Neural progenitor cell (in vitro differentiated cells): ENCODE results near the gene OMA1. TPM values are rescaled to one million over a fixed set of nuclear protein-coding genes. Genes with fewer than 3 reads are reported as not detected.
"Not testable (repeated sequence)": the region's sequence is repeated elsewhere in the genome, so short reads cannot be mapped to it uniquely, and the experiment has no call there.

Source experiments
- DNase-seq: peaks from one replicate; pipeline ENCODE4 v3.0.0-alpha.2; 2016; ENCODE audit warnings: low spot score
- H2AFZ ChIP-seq: fragments of 200-600 bp; sonication (generic); replicated peaks from 2 replicates; pipeline ENCODE4 v1.6.1; 2016; ENCODE audit warnings: antibody characterized with exemption
- H3F3A ChIP-seq: fragments of 200-600 bp; sonication (generic); 2 replicates; pipeline ENCODE4 v1.6.1; 2016; ENCODE audit warnings: antibody characterized with exemption, low read depth
- H3K27ac ChIP-seq: fragments of 200-600 bp; sonication (generic); 2 replicates; pipeline ENCODE4 v1.5.1; 2016; ENCODE audit warnings: mild to moderate bottlenecking
- H3K27me3 ChIP-seq: fragments of 200-600 bp; sonication (generic); 2 replicates; pipeline ENCODE4 v1.6.1; 2016; ENCODE audit warnings: mild to moderate bottlenecking, moderate library complexity
- H3K36me3 ChIP-seq: fragments of 200-600 bp; sonication (generic); 2 replicates; pipeline ENCODE4 v1.5.1; 2016
- H3K4me1 ChIP-seq: fragments of 200-600 bp; sonication (generic); 2 replicates; pipeline ENCODE4 v1.6.1; 2016; ENCODE audit warnings: mixed run types
- H3K4me2 ChIP-seq: fragments of 200-600 bp; sonication (generic); 2 replicates; pipeline ENCODE4 v1.6.1; 2016
- H3K4me3 ChIP-seq: fragments of 200-600 bp; sonication (generic); 2 replicates; pipeline ENCODE4 v1.5.1; 2016
- H3K79me2 ChIP-seq: fragments of 200-600 bp; sonication (generic); 2 replicates; pipeline ENCODE4 v1.6.1; 2016; ENCODE audit warnings: low read depth
- H3K9ac ChIP-seq: fragments of 200-600 bp; sonication (generic); 2 replicates; pipeline ENCODE4 v1.6.1; 2016
- H3K9me3 ChIP-seq: fragments of 200-600 bp; sonication (generic); 2 replicates; pipeline ENCODE4 v1.5.1; 2016; ENCODE audit warnings: low read depth
- H4K20me1 ChIP-seq: fragments of 200-600 bp; sonication (generic); 2 replicates; pipeline ENCODE4 v1.6.1; 2016; ENCODE audit warnings: low read depth
- H3K27ac Mint-ChIP-seq: 3 replicates; pipeline ENCODE4 v1.8.0; 2021; ENCODE audit warnings: mixed read lengths
- H3K27me3 Mint-ChIP-seq: 2 replicates; pipeline ENCODE4 v1.8.0; 2022; ENCODE audit warnings: low read depth, mild to moderate bottlenecking, inconsistent platforms, moderate library complexity, mixed read lengths; ENCODE audit not compliant: insufficient read depth
- H3K36me3 Mint-ChIP-seq: 3 replicates; pipeline ENCODE4 v1.8.0; 2021; ENCODE audit warnings: mixed read lengths
- H3K4me1 Mint-ChIP-seq: 3 replicates; pipeline ENCODE4 v1.8.0; 2021; ENCODE audit warnings: mixed read lengths
- H3K4me3 Mint-ChIP-seq: 3 replicates; pipeline ENCODE4 v1.8.0; 2021; ENCODE audit warnings: mild to moderate bottlenecking, moderate library complexity, mixed read lengths
- H3K9me3 Mint-ChIP-seq: 3 replicates; pipeline ENCODE4 v1.8.0; 2020; ENCODE audit warnings: mixed read lengths
- EZH2 ChIP-seq: fragments of 200-600 bp; sonication (generic); IDR thresholded peaks from 2 replicates; pipeline ENCODE4 v1.6.1; 2017; ENCODE audit warnings: antibody characterized with exemption, mild to moderate bottlenecking, moderate library complexity
- EZH2phosphoT487 ChIP-seq: fragments of 200-600 bp; sonication (generic); IDR thresholded peaks from 2 replicates; pipeline ENCODE4 v1.6.1; 2017; ENCODE audit warnings: antibody characterized with exemption
- total RNA-seq: library from RNA; depleted of rRNA; stranded (reverse); fragments of >200 nt; gene quantifications from 2 replicates; pipeline ENCODE4 v1.2.3, GENCODE V29; 2015; ENCODE audit warnings: low replicate concordance
- TF ChIP-seq, protein P1 (sequence below): fragments of 200-600 bp; sonication (generic); IDR thresholded peaks from 2 replicates; pipeline ENCODE4 v1.5.1; 2017; ENCODE audit warnings: antibody characterized with exemption, mild to moderate bottlenecking

Gene OMA1
- total RNA-seq, 1 donor from 2014 or later = 19.8 TPM

DNA sequence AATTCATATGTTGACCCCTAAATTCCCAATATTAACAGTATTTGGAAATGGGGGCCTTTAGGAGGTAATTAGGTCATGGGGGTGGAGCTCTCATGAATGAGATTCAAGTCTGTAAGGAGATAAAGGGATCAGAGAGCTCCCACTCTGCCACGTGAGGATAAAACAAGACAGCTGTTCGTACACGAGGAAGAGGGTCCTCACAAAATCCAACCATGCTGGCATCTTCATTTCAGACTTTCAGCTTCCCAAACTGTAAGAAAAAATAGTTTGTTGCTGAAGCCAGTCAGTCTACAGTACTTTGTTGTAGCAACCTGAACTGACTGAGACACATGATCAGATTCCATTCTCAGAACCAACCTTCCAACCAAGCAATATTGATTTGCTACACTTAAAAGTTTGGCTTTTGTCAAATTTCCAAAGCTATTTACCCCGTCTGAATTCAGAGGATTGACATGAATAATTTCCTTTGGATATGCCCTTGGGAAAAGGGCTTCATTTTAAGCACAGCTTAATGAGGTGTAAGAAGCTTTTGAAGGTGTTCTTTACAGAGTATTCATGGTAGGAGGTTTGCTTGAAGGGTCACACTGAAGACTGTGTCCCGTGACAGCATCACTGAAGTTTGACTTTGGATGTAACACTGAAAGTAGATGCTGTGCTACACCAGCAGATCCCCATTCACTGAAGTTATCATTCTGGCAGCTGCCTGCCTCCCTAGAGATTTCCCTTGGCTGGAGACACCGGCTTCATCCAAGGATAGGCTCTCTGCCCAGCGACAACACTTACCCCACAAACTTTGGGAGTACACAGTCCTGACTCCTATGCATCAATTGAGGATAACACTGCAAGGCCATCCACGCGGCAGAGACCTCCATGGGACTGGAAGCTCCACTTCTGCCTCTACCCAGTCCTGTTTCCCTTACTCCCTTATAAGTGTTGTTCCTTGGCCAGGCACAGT is 4.9 kb upstream of the OMA1 start:
- H3K4me1 Mint-ChIP-seq = peaks cover 10% of the 10 kb centered on the region
- Histone ChIP-seq H3K4me1 (no peaks in the 10 kb centered on the region), H3K79me2 (no peaks in the 10 kb centered on the region), H3K9me3 (no peaks in the 10 kb centered on the region), H3K36me3 (no peaks in the 10 kb centered on the region), H2AFZ (no peak overlapping the region), H3K9ac (no peak overlapping the region), H4K20me1 (no peaks in the 10 kb centered on the region), H3K4me2 (no peak overlapping the region), H3F3A (no peaks in the 10 kb centered on the region), H3K27me3 (no peaks in the 10 kb centered on the region), H3K4me3 (no peak overlapping the region), H3K27ac (no peak overlapping the region)
- DNase-seq = no peak
- no peaks in the 10 kb centered on the region for H3K9me3 Mint-ChIP-seq
- H3K4me3 Mint-ChIP-seq = no peak overlapping the region
- no peaks in the 10 kb centered on the region for H3K36me3 Mint-ChIP-seq
- no peak overlapping the region for H3K27ac Mint-ChIP-seq
- TF ChIP-seq EZH2phosphoT487 (no peak), EZH2 (no peak)
- TF ChIP-seq, protein P1, sequence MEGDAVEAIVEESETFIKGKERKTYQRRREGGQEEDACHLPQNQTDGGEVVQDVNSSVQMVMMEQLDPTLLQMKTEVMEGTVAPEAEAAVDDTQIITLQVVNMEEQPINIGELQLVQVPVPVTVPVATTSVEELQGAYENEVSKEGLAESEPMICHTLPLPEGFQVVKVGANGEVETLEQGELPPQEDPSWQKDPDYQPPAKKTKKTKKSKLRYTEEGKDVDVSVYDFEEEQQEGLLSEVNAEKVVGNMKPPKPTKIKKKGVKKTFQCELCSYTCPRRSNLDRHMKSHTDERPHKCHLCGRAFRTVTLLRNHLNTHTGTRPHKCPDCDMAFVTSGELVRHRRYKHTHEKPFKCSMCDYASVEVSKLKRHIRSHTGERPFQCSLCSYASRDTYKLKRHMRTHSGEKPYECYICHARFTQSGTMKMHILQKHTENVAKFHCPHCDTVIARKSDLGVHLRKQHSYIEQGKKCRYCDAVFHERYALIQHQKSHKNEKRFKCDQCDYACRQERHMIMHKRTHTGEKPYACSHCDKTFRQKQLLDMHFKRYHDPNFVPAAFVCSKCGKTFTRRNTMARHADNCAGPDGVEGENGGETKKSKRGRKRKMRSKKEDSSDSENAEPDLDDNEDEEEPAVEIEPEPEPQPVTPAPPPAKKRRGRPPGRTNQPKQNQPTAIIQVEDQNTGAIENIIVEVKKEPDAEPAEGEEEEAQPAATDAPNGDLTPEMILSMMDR = no peak
- H3K27me3 Mint-ChIP-seq = peaks cover 5% of the 10 kb centered on the region

DNA sequence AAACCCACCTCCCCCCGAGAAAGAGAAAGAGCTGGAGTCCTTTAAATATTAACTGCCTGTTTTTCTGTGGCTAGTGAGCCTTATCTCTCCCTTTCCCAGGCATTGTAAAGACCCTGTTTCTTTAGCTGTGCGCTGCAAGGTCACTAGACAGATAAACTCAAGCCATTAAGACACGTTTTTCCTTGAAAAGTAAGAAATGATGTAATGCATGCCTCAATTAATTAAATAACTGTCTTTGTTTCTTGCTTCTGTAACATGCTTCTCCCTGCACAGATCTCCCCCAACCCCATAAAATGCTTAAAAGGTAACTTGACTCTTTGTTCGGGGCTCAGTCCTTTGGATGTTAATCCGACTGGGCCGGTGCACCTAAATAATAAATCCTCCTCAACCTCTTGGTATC is 2.8 kb upstream of the OMA1 start:
- not testable (repeated sequence) for H4K20me1 ChIP-seq, H3K4me3 Mint-ChIP-seq, H3K9ac ChIP-seq, H3K27me3 Mint-ChIP-seq, H2AFZ ChIP-seq, H3K9me3 ChIP-seq, H3K79me2 ChIP-seq, H3K36me3 ChIP-seq, H3K27me3 ChIP-seq, H3K4me3 ChIP-seq, H3K4me2 ChIP-seq, DNase-seq, H3K9me3 Mint-ChIP-seq, H3K27ac ChIP-seq, H3K36me3 Mint-ChIP-seq, H3K4me1 ChIP-seq
- Mint-ChIP-seq H3K27ac (peak overlapping the region; percentile 10), H3K4me1 (peaks cover 22% of the 10 kb centered on the region)
- peaks cover 10% of the 10 kb centered on the region for H3F3A ChIP-seq

DNA sequence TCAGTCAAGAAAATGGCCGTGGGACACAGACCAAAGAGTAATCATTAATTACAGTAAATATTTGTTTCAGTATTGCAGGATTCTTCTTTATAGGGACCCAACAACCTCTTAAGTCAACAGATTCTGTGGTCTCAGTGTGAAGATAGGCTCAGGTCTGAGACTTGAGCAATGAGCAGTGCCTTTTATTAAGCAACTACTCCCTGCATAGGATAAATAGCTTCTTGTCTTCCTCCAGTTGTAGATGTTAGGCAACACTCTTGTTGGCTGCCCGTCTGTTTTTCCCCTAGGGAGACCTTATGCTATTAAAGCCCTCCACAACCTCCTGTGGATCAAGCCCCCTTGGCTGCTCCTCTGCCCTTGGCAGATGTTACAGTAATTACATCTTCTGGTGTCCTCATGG is 1.8 kb upstream of the OMA1 start:
- no peaks in the 10 kb centered on the region for H3K36me3 Mint-ChIP-seq
- H3K4me1 Mint-ChIP-seq = peaks cover 22% of the 10 kb centered on the region

More for the DNA sequence above, 1.8 kb upstream of the OMA1 start:
- Histone ChIP-seq H3K79me2 (no peaks in the 10 kb centered on the region), H2AFZ (no peak overlapping the region), H3K4me3 (no peak overlapping the region), H4K20me1 (no peaks in the 10 kb centered on the region), H3K4me1 (peaks cover 3% of the 10 kb centered on the region), H3K36me3 (no peaks in the 10 kb centered on the region), H3F3A (peaks cover 10% of the 10 kb centered on the region), H3K4me2 (no peak overlapping the region), H3K27ac (no peak overlapping the region), H3K9me3 (no peaks in the 10 kb centered on the region), H3K9ac (no peak overlapping the region), H3K27me3 (no peaks in the 10 kb centered on the region)
- Mint-ChIP-seq H3K9me3 (no peaks in the 10 kb centered on the region), H3K27me3 (peaks cover 5% of the 10 kb centered on the region), H3K27ac (no peak overlapping the region), H3K4me3 (no peak overlapping the region)
- TF ChIP-seq, protein P1 = no peak
- TF ChIP-seq EZH2phosphoT487 (no peak), EZH2 (no peak)
- DNase-seq = no peak
